Measurements from ENCODE around the gene RASGRF2. TPM values are rescaled to one million over a fixed set of nuclear protein-coding genes. Genes with fewer than 3 reads are reported as not detected.

The RASGRF2 gene
- total and polyA plus RNA-seq, 9 of the 15 experiments (the other 6 are each of a cell fraction or from before 2014, with no cell fraction given), result 0.01 to 0.22 (median 0.08) TPM; not detected in 2

DNA sequence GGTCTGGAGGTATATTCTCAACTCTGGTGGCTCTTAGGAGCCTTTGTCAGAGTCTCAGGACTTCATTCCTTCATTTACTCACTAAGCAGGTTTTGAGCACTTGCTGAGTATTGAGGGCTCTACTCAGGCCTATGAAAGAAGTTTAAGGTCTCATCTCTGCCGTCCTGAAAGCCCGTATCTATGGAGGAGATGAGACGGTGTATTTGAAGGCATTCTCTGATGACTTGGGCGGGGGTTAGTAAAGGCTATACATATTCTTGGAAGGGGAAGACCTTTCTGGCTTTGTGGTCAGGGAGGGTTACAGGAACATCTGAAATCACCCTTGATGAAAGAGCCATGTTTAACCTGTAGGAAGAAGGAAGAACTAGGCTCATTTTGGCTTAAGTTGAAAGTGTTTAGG, 21.9 kb downstream of the RASGRF2 start:
- WGBS (ENCODE audit: insufficient coverage, low coverage, missing lambda C conversion rate), result 5% methylated on average over 4 of the region's 4 CpGs
- H3K4me2 ChIP-seq (ENCODE audit: insufficient read depth, low read length), result no peak overlapping the region
- no peaks in the 10 kb centered on the region for H3K36me3 ChIP-seq (ENCODE audit: control insufficient read depth, insufficient read depth, low read length)
- H3K9me1 ChIP-seq (ENCODE audit: control insufficient read depth, insufficient read depth, low read length), result no peaks in the 10 kb centered on the region
- POLR2A ChIA-PET, result no interaction called here
- no peak for ATAC-seq
- no peaks in the 10 kb centered on the region for H3K9me3 ChIP-seq (replicated peaks; ENCODE audit: control insufficient read depth, insufficient read depth, low read depth, low read length)
- peaks cover 4 to 24% of the 10 kb centered on the region in 2 experiments; a peak in 4 of 5 replicates for H3K27me3 ChIP-seq (ENCODE audit: control insufficient read depth in 2 of 2, insufficient read depth in 2 of 2, low read length in 2 of 2)
- in situ Hi-C loops (cut with MboI), result no loop called here
- H2AFZ ChIP-seq (ENCODE audit: low read depth, low read length), result no peak overlapping the region
- FAIRE-seq, result no peak
- no peaks in the 10 kb centered on the region for H4K20me1 ChIP-seq (replicated peaks; ENCODE audit: control insufficient read depth, insufficient read depth, low read length)
- CTCF ChIA-PET (ENCODE audit: low intra/inter-chr PET ratio), result no interaction called here
- intact Hi-C loops (cut with micrococcal nuclease), result no loop called here
- no peak overlapping the region for H3K27ac ChIP-seq (ENCODE audit: extremely low read depth, low read depth, low read length)
- no peak overlapping the region for H3K9ac ChIP-seq (ENCODE audit: insufficient read depth in 1 of 2, low read depth in 2 of 2, low read length in 2 of 2)
- TF ChIP-seq MTA1 (IDR thresholded peaks at IDR 0.05; ENCODE audit: borderline replicate concordance) (no peak), ZNF146 (CRISPR knock-in tag; IDR thresholded peaks at IDR 0.05; ENCODE audit: unreplicated experiment) (no peak), ZNF274 (IDR thresholded peaks at IDR 0.05; ENCODE audit: borderline replicate concordance, low read depth, low read length) (no peak), IFI16 (CRISPR knock-in tag; IDR thresholded peaks at IDR 0.05) (no peak), ZC3H11A (IDR thresholded peaks at IDR 0.05; ENCODE audit: low read depth, low read length) (no peak)
- no peak for DNase-seq (ENCODE audit: extremely low read depth in 1 of 4, low spot score in 3 of 4)
- no peaks in the 10 kb centered on the region for H3K79me2 ChIP-seq (ENCODE audit: control insufficient read depth, insufficient read depth, low read length)
- no peak overlapping the region for H3K4me3 ChIP-seq
- no peaks in the 10 kb centered on the region for H3K4me1 ChIP-seq (replicated peaks in 1 of 2; ENCODE audit: control insufficient read depth in 2 of 2, insufficient read depth in 2 of 2, low read length in 2 of 2)
- BruUV-seq (replicated peaks), result no TSS peak

DNA sequence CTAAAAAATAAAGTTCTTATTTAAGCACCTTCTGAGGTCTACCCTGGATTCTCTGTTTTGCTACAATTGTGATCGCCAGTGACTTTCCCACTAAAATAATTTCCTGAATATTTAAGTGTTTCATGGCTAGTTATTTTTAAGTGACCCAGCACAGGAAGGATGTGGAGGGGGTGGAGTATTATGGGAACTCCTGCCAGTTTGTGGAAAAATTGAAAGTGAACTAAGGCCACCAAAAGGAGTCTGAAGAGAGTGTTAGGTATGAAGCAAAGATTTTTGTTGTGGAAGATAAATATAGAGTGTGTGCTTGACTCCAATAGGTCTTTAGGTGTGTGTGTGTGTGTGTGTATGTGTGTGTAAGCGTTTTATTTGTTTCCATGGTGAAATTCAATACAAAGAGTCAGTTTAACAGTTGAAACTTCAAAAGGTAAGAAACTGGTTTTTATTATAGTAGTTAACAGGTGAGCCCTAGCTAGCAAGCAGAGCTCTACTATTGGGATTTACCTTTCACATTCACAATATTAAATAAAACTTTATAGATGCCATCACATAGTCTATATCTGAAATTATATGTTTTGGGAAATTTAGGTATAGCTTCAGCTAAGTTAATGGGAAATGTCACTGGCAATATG, 25.6 kb downstream of the RASGRF2 start:
- Histone ChIP-seq H3K27me3 (ENCODE audit: control insufficient read depth in 2 of 2, insufficient read depth in 2 of 2, low read length in 2 of 2) (peaks cover 2 to 19% of the 10 kb centered on the region in 2 experiments; a peak in 3 of 5 replicates), H3K9me1 (ENCODE audit: control insufficient read depth, insufficient read depth, low read length) (no peaks in the 10 kb centered on the region), H3K4me1 (replicated peaks in 1 of 2; ENCODE audit: control insufficient read depth in 2 of 2, insufficient read depth in 2 of 2, low read length in 2 of 2) (no peaks in the 10 kb centered on the region), H3K9me3 (replicated peaks; ENCODE audit: control insufficient read depth, insufficient read depth, low read depth, low read length) (no peaks in the 10 kb centered on the region), H2AFZ (ENCODE audit: low read depth, low read length) (no peak overlapping the region), H3K79me2 (ENCODE audit: control insufficient read depth, insufficient read depth, low read length) (no peaks in the 10 kb centered on the region), H3K9ac (ENCODE audit: insufficient read depth in 1 of 2, low read depth in 2 of 2, low read length in 2 of 2) (no peak overlapping the region), H3K27ac (ENCODE audit: extremely low read depth, low read depth, low read length) (no peak overlapping the region), H3K4me2 (ENCODE audit: insufficient read depth, low read length) (no peak overlapping the region), H4K20me1 (replicated peaks; ENCODE audit: control insufficient read depth, insufficient read depth, low read length) (no peaks in the 10 kb centered on the region), H3K4me3 (no peak overlapping the region), H3K36me3 (ENCODE audit: control insufficient read depth, insufficient read depth, low read length) (no peaks in the 10 kb centered on the region)
- ChIA-PET CTCF (ENCODE audit: low intra/inter-chr PET ratio) (no interaction called here), POLR2A (interaction anchor here (1.3 kb wide), 1 partner anchor 9 kb away, joined by 3 read pairs; no protein-coding TSS in a partner anchor)
- ATAC-seq (no peak), DNase-seq (ENCODE audit: extremely low read depth in 1 of 4, low spot score in 3 of 4) (no peak), FAIRE-seq (no peak)
- BruUV-seq (replicated peaks), result no TSS peak
- WGBS (ENCODE audit: insufficient coverage, low coverage, missing lambda C conversion rate), result 0% methylated on average over 2 of the region's 2 CpGs
- in situ Hi-C loops (cut with MboI), result no loop called here
- intact Hi-C loops (cut with micrococcal nuclease), result no loop called here
- TF ChIP-seq SRSF7 (optimal IDR thresholded peaks at IDR 0.05; ENCODE audit: low read depth, low read length), result no peak
- no peak for TF ChIP-seq ETV1 (tag; conservative IDR thresholded peaks at IDR 0.05; ENCODE audit: low read depth)
- no peak for TF ChIP-seq RBM39 (optimal IDR thresholded peaks at IDR 0.05; ENCODE audit: low read depth, low read length)
- TF ChIP-seq, protein P1, sequence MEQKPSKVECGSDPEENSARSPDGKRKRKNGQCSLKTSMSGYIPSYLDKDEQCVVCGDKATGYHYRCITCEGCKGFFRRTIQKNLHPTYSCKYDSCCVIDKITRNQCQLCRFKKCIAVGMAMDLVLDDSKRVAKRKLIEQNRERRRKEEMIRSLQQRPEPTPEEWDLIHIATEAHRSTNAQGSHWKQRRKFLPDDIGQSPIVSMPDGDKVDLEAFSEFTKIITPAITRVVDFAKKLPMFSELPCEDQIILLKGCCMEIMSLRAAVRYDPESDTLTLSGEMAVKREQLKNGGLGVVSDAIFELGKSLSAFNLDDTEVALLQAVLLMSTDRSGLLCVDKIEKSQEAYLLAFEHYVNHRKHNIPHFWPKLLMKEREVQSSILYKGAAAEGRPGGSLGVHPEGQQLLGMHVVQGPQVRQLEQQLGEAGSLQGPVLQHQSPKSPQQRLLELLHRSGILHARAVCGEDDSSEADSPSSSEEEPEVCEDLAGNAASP (IDR thresholded peaks at IDR 0.05), result no peak
- no peak for TF ChIP-seq CREBBP (IDR thresholded peaks at IDR 0.05; ENCODE audit: low read depth, low read length)
- no peak for TF ChIP-seq POLR2AphosphoS5 (IDR thresholded peaks at IDR 0.05; ENCODE audit: control insufficient read depth, insufficient read depth, low read depth, low read length)
- TF ChIP-seq, protein P2, sequence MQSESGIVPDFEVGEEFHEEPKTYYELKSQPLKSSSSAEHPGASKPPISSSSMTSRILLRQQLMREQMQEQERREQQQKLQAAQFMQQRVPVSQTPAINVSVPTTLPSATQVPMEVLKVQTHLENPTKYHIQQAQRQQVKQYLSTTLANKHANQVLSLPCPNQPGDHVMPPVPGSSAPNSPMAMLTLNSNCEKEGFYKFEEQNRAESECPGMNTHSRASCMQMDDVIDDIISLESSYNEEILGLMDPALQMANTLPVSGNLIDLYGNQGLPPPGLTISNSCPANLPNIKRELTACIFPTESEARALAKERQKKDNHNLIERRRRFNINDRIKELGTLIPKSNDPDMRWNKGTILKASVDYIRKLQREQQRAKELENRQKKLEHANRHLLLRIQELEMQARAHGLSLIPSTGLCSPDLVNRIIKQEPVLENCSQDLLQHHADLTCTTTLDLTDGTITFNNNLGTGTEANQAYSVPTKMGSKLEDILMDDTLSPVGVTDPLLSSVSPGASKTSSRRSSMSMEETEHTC (IDR thresholded peaks at IDR 0.05), result no peak

Measured in K562 (cell line).